GM19238 (cell line): ENCODE measurements around the gene C11orf52.

Source experiments
- DNase-seq: peaks from one replicate; pipeline ENCODE4 v3.0.0; 2011; ENCODE audit warnings: low spot score; ENCODE audit not compliant: insufficient read length

Gene C11orf52

DNA sequence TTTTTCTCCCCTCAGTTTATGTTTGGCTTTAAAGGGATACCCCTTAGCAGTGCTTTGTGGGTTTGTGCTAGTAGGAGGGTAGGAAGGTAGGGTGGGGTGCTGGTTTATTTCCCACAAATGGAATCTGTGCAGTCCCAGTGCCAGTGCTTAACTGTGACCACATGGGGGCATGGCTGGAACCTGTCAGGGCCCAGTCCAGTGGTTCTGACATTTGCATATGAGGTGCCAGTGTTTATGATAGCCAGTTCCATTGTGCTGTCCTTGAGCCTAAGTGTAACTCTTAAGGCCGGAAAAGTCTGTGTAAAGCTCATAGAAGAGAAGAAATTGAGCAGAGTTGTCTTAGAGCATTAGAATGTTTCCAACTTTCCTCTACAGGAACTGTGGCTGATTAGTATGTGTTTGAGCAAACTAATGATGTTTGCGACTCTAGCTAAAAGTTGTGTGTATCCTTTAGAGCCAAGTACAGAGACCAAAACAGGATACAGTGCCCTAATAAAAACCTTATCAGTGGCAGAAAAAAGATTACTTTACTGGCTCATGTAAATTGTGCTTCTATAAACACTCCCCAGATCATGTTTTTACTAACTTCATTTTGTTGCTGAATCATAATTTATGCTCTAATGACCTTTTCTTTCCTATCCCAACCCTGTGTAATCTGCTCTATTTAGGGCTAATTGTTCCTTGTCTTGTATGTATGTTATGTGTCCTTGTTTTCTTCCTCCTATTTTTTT lies 56.5 kb downstream of the C11orf52 start:
- no peak for DNase-seq

DNA sequence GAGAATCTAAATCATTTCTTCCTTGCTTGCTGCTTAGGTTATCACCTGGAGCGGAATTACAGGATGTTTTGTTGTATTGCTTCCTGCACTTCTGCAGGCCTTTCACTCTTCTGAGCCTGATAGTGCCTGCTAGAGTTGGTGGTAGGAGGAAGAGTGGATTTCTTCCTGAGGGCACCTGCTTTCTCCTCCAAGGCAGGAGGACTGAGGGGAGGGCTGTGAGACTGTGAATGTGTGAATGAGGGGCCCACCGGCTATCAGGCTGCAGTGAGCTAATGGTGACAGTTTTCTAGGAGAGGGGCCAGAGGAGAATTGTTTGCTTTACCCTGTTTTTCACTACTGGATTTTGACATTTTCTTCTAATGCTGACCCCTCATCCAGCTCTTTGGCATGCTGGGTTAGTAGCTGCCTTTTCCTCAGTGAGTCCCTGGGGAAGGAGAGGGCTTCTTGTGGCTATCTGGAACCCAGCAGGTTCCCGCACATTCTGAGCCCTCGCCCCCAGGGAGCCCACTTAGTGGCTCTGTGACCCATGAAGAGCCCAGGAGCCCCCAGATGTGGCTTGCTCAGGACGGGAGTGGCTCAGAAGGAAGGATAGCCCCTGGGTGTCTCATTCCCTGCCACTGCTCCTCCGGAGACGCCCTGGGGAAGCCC lies 57.5 kb downstream of the C11orf52 start:
- no peak for DNase-seq
